Suprapubic skin (tissue), 4 donors: ENCODE measurements around the gene MRPL45.
"Not testable (repeated sequence)": the region's sequence is repeated elsewhere in the genome, so short reads cannot be mapped to it uniquely, and the experiment has no call there.

Experiments used
- CTCF ChIP-seq, 2 donors: fragments of 200-600 bp in 1 of 2; fragments of 450-650 bp in 1 of 2; sonication (generic) in 1 of 2; IDR thresholded peaks; one replicate each; pipeline ENCODE4 v1.5.1; 2016 to 2019; ENCODE audit warnings: antibody characterized with exemption in 2 of 2, mild to moderate bottlenecking in 1 of 2, moderate library complexity in 1 of 2
- EP300 ChIP-seq: sonication (generic); formaldehyde crosslinking; IDR thresholded peaks from one replicate; pipeline ENCODE4 v1.6.1; 2017; ENCODE audit warnings: antibody characterized with exemption
- POLR2A ChIP-seq, 2 donors: fragments of 450-650 bp; IDR thresholded peaks; one replicate each; pipeline ENCODE4 v1.6.1; 2017; ENCODE audit warnings: antibody characterized with exemption in 2 of 2, mild to moderate bottlenecking in 2 of 2, moderate library complexity in 2 of 2
- POLR2AphosphoS5 ChIP-seq, 3 donors: sonication (generic); formaldehyde crosslinking; IDR thresholded peaks; one replicate each; pipeline ENCODE4 v1.6.1; 2017; ENCODE audit warnings: antibody characterized with exemption in 3 of 3

DNA sequence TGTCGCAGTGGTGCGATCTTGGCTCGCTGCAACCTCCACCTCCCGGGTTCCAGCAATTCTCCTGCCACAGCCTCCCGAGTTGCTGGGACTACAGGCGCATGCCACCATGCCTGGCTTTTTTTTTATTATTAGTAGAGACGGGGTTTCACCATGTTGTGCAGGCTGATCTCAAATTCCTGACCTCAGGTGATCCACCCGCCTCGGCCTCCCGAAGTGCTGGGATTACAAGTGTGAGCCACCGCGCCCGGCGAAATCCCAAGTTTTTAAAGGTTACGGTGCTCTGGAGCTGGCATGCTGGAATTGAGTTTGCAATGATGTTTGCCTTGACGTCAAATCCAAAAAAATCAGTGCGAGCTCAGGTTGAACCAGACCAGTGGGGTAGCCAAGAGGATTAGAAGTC, 30.4 kb upstream of the MRPL45 start:
- TF ChIP-seq CTCF (IDR thresholded peaks at IDR 0.05); EP300; POLR2AphosphoS5 (IDR thresholded peaks at IDR 0.05); POLR2A (IDR thresholded peaks at IDR 0.05): not testable (repeated sequence)
